Skeletal muscle tissue (tissue), 4 donors: Measurements from ENCODE around the gene USP33. TPM values are rescaled to one million over a fixed set of nuclear protein-coding genes. Genes with fewer than 3 reads are reported as not detected.

Experiments
- H3K27ac ChIP-seq: one replicate; pipeline ENCODE4 v1.7.0; 2013; ENCODE audit warnings: mild to moderate bottlenecking, low read depth, low read length, inconsistent platforms
- H3K27me3 ChIP-seq, 3 donors: one replicate each; pipeline ENCODE4 v1.7.0; 2013; ENCODE audit warnings: low read length in 3 of 3; ENCODE audit not compliant: control insufficient read depth in 3 of 3, insufficient read depth in 3 of 3
- H3K36me3 ChIP-seq, 3 donors: one replicate each; pipeline ENCODE4 v1.7.0; 2013; ENCODE audit warnings: low read length in 3 of 3; ENCODE audit not compliant: control insufficient read depth in 3 of 3, insufficient read depth in 3 of 3
- H3K4me1 ChIP-seq, 3 donors: one replicate each; pipeline ENCODE4 v1.7.0; 2013; ENCODE audit warnings: low read length in 3 of 3, mild to moderate bottlenecking in 3 of 3; ENCODE audit not compliant: control insufficient read depth in 3 of 3, insufficient read depth in 3 of 3
- H3K4me3 ChIP-seq, 3 donors: one replicate each; pipeline ENCODE4 v1.7.0; 2013; ENCODE audit warnings: low read length in 3 of 3
- H3K9ac ChIP-seq, 3 donors: one replicate each; pipeline ENCODE4 v1.7.0; 2013; ENCODE audit warnings: low read length in 3 of 3, mild to moderate bottlenecking in 3 of 3, moderate library complexity in 2 of 3, low read depth in 1 of 3
- H3K9me3 ChIP-seq, 3 donors: one replicate each; pipeline ENCODE4 v1.7.0; 2013; ENCODE audit warnings: low read length in 3 of 3; ENCODE audit not compliant: control insufficient read depth in 3 of 3
- total RNA-seq: library from RNA; depleted of rRNA; stranded (reverse); fragments of >200 nt; gene quantifications from one replicate; pipeline ENCODE4 v1.2.3, GENCODE V29; 2014
- donor health status: Osteomylitis.

USP33 gene
- total RNA-seq, 1 donor from 2014 or later = 79.9 TPM

GRCh38 chr1:77742011-77742555 lies 17.6 kb downstream of the USP33 start:
- Histone ChIP-seq H3K9me3 (no peaks in the 10 kb centered on the region), H3K27ac (no peak overlapping the region), H3K4me3 (no peak overlapping the region), H3K27me3 (no peaks in the 10 kb centered on the region), H3K9ac (no peak overlapping the region), H3K36me3 (peaks cover 0 to 10% (median 9%) of the 10 kb centered on the region in 3 donors), H3K4me1 (peaks cover 0 to 3% (median 0%) of the 10 kb centered on the region in 3 donors)

- no peaks in the 10 kb centered on the region for H3K27me3 ChIP-seq
- H3K36me3 ChIP-seq = peaks cover 0 to 12% (median 9%) of the 10 kb centered on the region in 3 donors
- H3K4me1 ChIP-seq = peaks cover 0 to 3% (median 0%) of the 10 kb centered on the region in 3 donors
- H3K9ac ChIP-seq = no peak overlapping the region
- no peak overlapping the region for H3K27ac ChIP-seq
- H3K4me3 ChIP-seq = no peak overlapping the region
- no peaks in the 10 kb centered on the region for H3K9me3 ChIP-seq
These were observed 18.3 kb downstream of the USP33 start for GRCh38 chr1:77741316-77741715.

GRCh38 chr1:77739235-77739634 lies 20.4 kb downstream of the USP33 start:
- H3K36me3 ChIP-seq = peaks cover 0 to 18% (median 9%) of the 10 kb centered on the region in 3 donors
- H3K27me3 ChIP-seq = no peaks in the 10 kb centered on the region
- H3K9me3 ChIP-seq = no peaks in the 10 kb centered on the region
- H3K4me1 ChIP-seq = no peaks in the 10 kb centered on the region
- H3K27ac ChIP-seq = no peak overlapping the region
- no peak overlapping the region for H3K4me3 ChIP-seq
- H3K9ac ChIP-seq = no peak overlapping the region

GRCh38 chr1:77732090-77732489 lies 27.6 kb downstream of the USP33 start:
- H3K4me1 ChIP-seq = no peaks in the 10 kb centered on the region
- H3K27me3 ChIP-seq = no peaks in the 10 kb centered on the region
- no peak overlapping the region for H3K4me3 ChIP-seq
- H3K9me3 ChIP-seq = no peaks in the 10 kb centered on the region
- no peak overlapping the region for H3K27ac ChIP-seq
- peaks cover under 1 to 26% (median 8%) of the 10 kb centered on the region in 3 donors for H3K36me3 ChIP-seq
- no peak overlapping the region for H3K9ac ChIP-seq

GRCh38 chr1:77725706-77726105 lies 33.9 kb downstream of the USP33 start:
- H3K4me1 ChIP-seq = no peaks in the 10 kb centered on the region
- peaks cover 13 to 49% (median 31%) of the 10 kb centered on the region in 3 donors for H3K36me3 ChIP-seq
- no peaks in the 10 kb centered on the region for H3K27me3 ChIP-seq
- no peak overlapping the region for H3K4me3 ChIP-seq
- H3K27ac ChIP-seq = no peak overlapping the region
- H3K9ac ChIP-seq = no peak overlapping the region
- no peaks in the 10 kb centered on the region for H3K9me3 ChIP-seq

GRCh38 chr1:77718181-77718580 lies 41.5 kb downstream of the USP33 start:
- Histone ChIP-seq H3K9me3 (no peaks in the 10 kb centered on the region), H3K36me3 (peaks cover 16 to 58% (median 38%) of the 10 kb centered on the region in 3 donors), H3K9ac (no peak overlapping the region), H3K4me3 (no peak overlapping the region), H3K4me1 (no peaks in the 10 kb centered on the region), H3K27ac (no peak overlapping the region), H3K27me3 (no peaks in the 10 kb centered on the region)

GRCh38 chr1:77716065-77716464 lies 43.6 kb downstream of the USP33 start:
- H3K27ac ChIP-seq = no peak overlapping the region
- no peaks in the 10 kb centered on the region for H3K27me3 ChIP-seq
- no peaks in the 10 kb centered on the region for H3K9me3 ChIP-seq
- H3K4me1 ChIP-seq = no peaks in the 10 kb centered on the region
- peaks cover 14 to 54% (median 34%) of the 10 kb centered on the region in 3 donors for H3K36me3 ChIP-seq
- no peak overlapping the region for H3K9ac ChIP-seq
- H3K4me3 ChIP-seq = no peak overlapping the region

- peaks cover 12 to 66% (median 57%) of the 10 kb centered on the region in 3 donors for H3K36me3 ChIP-seq
- H3K4me1 ChIP-seq = no peaks in the 10 kb centered on the region
- H3K27me3 ChIP-seq = no peaks in the 10 kb centered on the region
- H3K9me3 ChIP-seq = no peaks in the 10 kb centered on the region
- no peak overlapping the region for H3K4me3 ChIP-seq
- H3K27ac ChIP-seq = no peak overlapping the region
- H3K9ac ChIP-seq = no peak overlapping the region
These were observed 49.9 kb downstream of the USP33 start for GRCh38 chr1:77709727-77710126.

GRCh38 chr1:77706321-77706720 lies 53.3 kb downstream of the USP33 start:
- Histone ChIP-seq H3K4me1 (no peaks in the 10 kb centered on the region), H3K4me3 (no peak overlapping the region), H3K9ac (no peak overlapping the region), H3K9me3 (no peaks in the 10 kb centered on the region), H3K36me3 (peaks cover 7 to 46% (median 40%) of the 10 kb centered on the region in 3 donors), H3K27ac (no peak overlapping the region), H3K27me3 (no peaks in the 10 kb centered on the region)

GRCh38 chr1:77704736-77705135 lies 54.9 kb downstream of the USP33 start:
- Histone ChIP-seq H3K4me1 (no peaks in the 10 kb centered on the region), H3K27ac (no peak overlapping the region), H3K27me3 (no peaks in the 10 kb centered on the region), H3K36me3 (peaks cover 5 to 31% (median 28%) of the 10 kb centered on the region in 3 donors), H3K9ac (no peak overlapping the region), H3K9me3 (peaks cover 0 to 2% (median 0%) of the 10 kb centered on the region in 3 donors), H3K4me3 (no peak overlapping the region)
